HEK293 (cell line): ENCODE data around the gene REV3L.

Experiments
- CTCF ChIA-PET: fragments of 350-600 bp; formaldehyde crosslinking; extraction: SDS; loops from one replicate; lab custom pipeline; 2021; ENCODE audit warnings: antibody characterized with exemption; lab: Yijun Ruan, JAX
- POLR2A ChIA-PET: fragments of 300-600 bp; formaldehyde crosslinking; extraction: SDS; loops from one replicate; lab custom pipeline; 2020; ENCODE audit warnings: antibody characterized with exemption, inconsistent platforms; lab: Yijun Ruan, JAX
- H3K27ac ChIP-seq: fragments of 200-500 bp; sonication (Bioruptor generic); 2 replicates; pipeline ENCODE4 v1.5.1; 2014; ENCODE audit warnings: low read depth, low read length, control low read depth, inconsistent platforms; ENCODE audit errors: extremely low read depth
- H3K36me3 ChIP-seq, 2 experiments: fragments of 200-500 bp in 1 of 2; sonication (Bioruptor generic) in 1 of 2; 1 replicate in 1 of 2; 2 replicates in 1 of 2; pipeline ENCODE4 v1.5.1; 2014 to 2017; ENCODE audit warnings: inconsistent platforms in 2 of 2, low read length in 2 of 2; ENCODE audit not compliant: control insufficient read depth in 2 of 2, insufficient read depth in 1 of 2
- H3K4me1 ChIP-seq: fragments of 200-500 bp; sonication (Bioruptor generic); 2 replicates; pipeline ENCODE4 v1.5.1; 2014; ENCODE audit warnings: mild to moderate bottlenecking, low read length, inconsistent platforms; ENCODE audit not compliant: control insufficient read depth, insufficient read depth
- H3K4me3 ChIP-seq: 2 replicates; pipeline ENCODE4 v1.5.1; 2011; ENCODE audit warnings: low read depth, mild to moderate bottlenecking, control low read depth, low read length, moderate library complexity
- H3K9me3 ChIP-seq: fragments of 200-500 bp; sonication (Bioruptor generic); 2 replicates; pipeline ENCODE4 v1.5.1; 2014; ENCODE audit warnings: low read depth, low read length, inconsistent platforms; ENCODE audit not compliant: control insufficient read depth, insufficient read depth
- BCL11A ChIP-seq: fragments of 450-650 bp; formaldehyde crosslinking; IDR thresholded peaks from 2 replicates; pipeline ENCODE4 v1.5.1; 2016; ENCODE audit warnings: low read depth, missing biosample characterization, missing genetic modification characterization
- GLI4 ChIP-seq: fragments of 450-650 bp; formaldehyde crosslinking; IDR thresholded peaks from 2 replicates; pipeline ENCODE4 v1.5.1; 2016; ENCODE audit warnings: missing biosample characterization, missing genetic modification characterization
- YY2 ChIP-seq: fragments of 450-650 bp; formaldehyde crosslinking; IDR thresholded peaks from 2 replicates; pipeline ENCODE4 v1.5.1; 2016; ENCODE audit warnings: missing biosample characterization, missing genetic modification characterization
- ZFP3 ChIP-seq: fragments of 450-650 bp; formaldehyde crosslinking; IDR thresholded peaks from 2 replicates; pipeline ENCODE4 v1.5.1; 2016; ENCODE audit warnings: low read depth, missing biosample characterization, missing genetic modification characterization
- ZFP69B ChIP-seq: fragments of 450-650 bp; formaldehyde crosslinking; IDR thresholded peaks from 2 replicates; pipeline ENCODE4 v1.5.1; 2016; ENCODE audit warnings: missing biosample characterization, missing genetic modification characterization
- ZNF324 ChIP-seq: fragments of 450-650 bp; formaldehyde crosslinking; IDR thresholded peaks from 2 replicates; pipeline ENCODE4 v1.5.1; 2016; ENCODE audit warnings: missing biosample characterization, missing genetic modification characterization
- ZNF350 ChIP-seq: fragments of 450-650 bp; formaldehyde crosslinking; IDR thresholded peaks from 2 replicates; pipeline ENCODE4 v1.5.0; 2017; ENCODE audit warnings: missing biosample characterization, mild to moderate bottlenecking, missing genetic modification characterization
- ZNF366 ChIP-seq: fragments of 450-650 bp; formaldehyde crosslinking; conservative IDR thresholded peaks from 2 replicates; pipeline ENCODE4 v1.5.1; 2016; ENCODE audit warnings: missing biosample characterization, missing genetic modification characterization
- ZNF433 ChIP-seq: fragments of 450-650 bp; formaldehyde crosslinking; IDR thresholded peaks from 2 replicates; pipeline ENCODE4 v1.5.1; 2016; ENCODE audit warnings: missing biosample characterization, missing genetic modification characterization, low read depth
- ZNF561 ChIP-seq: fragments of 450-650 bp; IDR thresholded peaks from 2 replicates; pipeline ENCODE4 v1.5.1; 2018; ENCODE audit warnings: missing biosample characterization, missing genetic modification characterization, borderline replicate concordance
- ZNF629 ChIP-seq: fragments of 450-650 bp; formaldehyde crosslinking; IDR thresholded peaks from 2 replicates; pipeline ENCODE4 v1.5.1; 2017; ENCODE audit warnings: missing biosample characterization, missing genetic modification characterization
- ZNF701 ChIP-seq: fragments of 450-650 bp; formaldehyde crosslinking; IDR thresholded peaks from 2 replicates; pipeline ENCODE4 v1.5.1; 2016; ENCODE audit warnings: missing biosample characterization, missing genetic modification characterization
- ZNF777 ChIP-seq: fragments of 450-650 bp; formaldehyde crosslinking; IDR thresholded peaks from 2 replicates; pipeline ENCODE4 v1.5.1; 2017; ENCODE audit warnings: missing biosample characterization, missing genetic modification characterization, borderline replicate concordance
- TF ChIP-seq, protein P1 (sequence below): fragments of 450-650 bp; formaldehyde crosslinking; IDR thresholded peaks from 2 replicates; pipeline ENCODE4 v1.5.1; 2016; ENCODE audit warnings: missing biosample characterization, missing genetic modification characterization
- TF ChIP-seq, protein P2 (sequence below): fragments of 450-650 bp; formaldehyde crosslinking; IDR thresholded peaks from 2 replicates; pipeline ENCODE4 v1.5.1; 2016; ENCODE audit warnings: missing biosample characterization, missing genetic modification characterization, low read depth
- TF ChIP-seq, protein P3 (sequence below): fragments of 450-650 bp; formaldehyde crosslinking; IDR thresholded peaks from 2 replicates; pipeline ENCODE4 v1.5.1; 2017; ENCODE audit warnings: missing biosample characterization, missing genetic modification characterization
- TF ChIP-seq, protein P4 (sequence below): fragments of 450-650 bp; IDR thresholded peaks from 2 replicates; pipeline ENCODE4 v1.5.1; 2018; ENCODE audit warnings: missing biosample characterization, mild to moderate bottlenecking, missing genetic modification characterization
- TF ChIP-seq, protein P5 (sequence below): fragments of 450-650 bp; formaldehyde crosslinking; conservative IDR thresholded peaks from 2 replicates; pipeline ENCODE4 v1.5.1; 2016; ENCODE audit warnings: low read depth, missing biosample characterization, missing genetic modification characterization
- TF ChIP-seq, protein P6 (sequence below): fragments of 450-650 bp; formaldehyde crosslinking; IDR thresholded peaks from 2 replicates; pipeline ENCODE4 v1.5.1; 2016; ENCODE audit warnings: missing biosample characterization, missing genetic modification characterization

REV3L gene

DNA sequence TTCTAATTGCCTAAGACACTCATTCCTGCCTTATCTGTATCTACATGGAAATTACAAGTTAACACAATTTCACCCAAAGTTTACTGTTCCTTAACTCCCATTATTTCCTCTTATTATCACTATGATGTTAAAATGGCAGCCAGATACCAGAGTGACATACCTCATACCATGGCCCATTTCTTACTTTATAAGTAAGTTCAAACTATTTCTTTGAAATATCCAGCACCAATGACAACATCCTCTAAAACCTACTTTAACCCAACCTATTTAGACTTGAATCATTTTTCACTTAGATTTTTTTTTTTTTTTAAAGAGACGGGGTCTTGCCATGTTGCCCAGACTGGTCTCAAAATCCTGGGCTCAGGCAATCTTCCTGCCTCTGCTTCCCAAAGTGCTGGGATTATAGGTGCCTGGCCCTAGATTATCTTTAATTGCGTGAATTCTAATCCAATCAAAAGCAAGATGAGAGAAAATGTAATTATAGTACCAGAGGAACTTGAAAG lies 10.0 kb downstream of the REV3L start:
- Histone ChIP-seq H3K9me3 (no peaks in the 10 kb centered on the region), H3K4me3 (no peak overlapping the region), H3K27ac (no peak overlapping the region), H3K36me3 (no peaks in the 10 kb centered on the region), H3K4me1 (peaks cover 27% of the 10 kb centered on the region)
- ChIA-PET POLR2A (no interaction called here), CTCF (interaction anchor here (0.6 kb wide), 2 partner anchors 535 to 948 kb away, joined by 3 to 4 read pairs; no protein-coding TSS in a partner anchor)
- TF ChIP-seq ZNF561 (tag by site-specific recombination), result no peak
- TF ChIP-seq, protein P1, sequence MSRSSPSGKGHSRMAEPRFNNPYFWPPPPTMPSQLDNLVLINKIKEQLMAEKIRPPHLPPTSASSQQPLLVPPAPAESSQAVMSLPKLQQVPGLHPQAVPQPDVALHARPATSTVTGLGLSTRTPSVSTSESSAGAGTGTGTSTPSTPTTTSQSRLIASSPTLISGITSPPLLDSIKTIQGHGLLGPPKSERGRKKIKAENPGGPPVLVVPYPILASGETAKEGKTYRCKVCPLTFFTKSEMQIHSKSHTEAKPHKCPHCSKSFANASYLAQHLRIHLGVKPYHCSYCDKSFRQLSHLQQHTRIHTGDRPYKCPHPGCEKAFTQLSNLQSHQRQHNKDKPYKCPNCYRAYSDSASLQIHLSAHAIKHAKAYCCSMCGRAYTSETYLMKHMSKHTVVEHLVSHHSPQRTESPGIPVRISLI (tag by site-specific recombination), result peak; percentile 56; the same call in 1 of the 2 replicates

DNA sequence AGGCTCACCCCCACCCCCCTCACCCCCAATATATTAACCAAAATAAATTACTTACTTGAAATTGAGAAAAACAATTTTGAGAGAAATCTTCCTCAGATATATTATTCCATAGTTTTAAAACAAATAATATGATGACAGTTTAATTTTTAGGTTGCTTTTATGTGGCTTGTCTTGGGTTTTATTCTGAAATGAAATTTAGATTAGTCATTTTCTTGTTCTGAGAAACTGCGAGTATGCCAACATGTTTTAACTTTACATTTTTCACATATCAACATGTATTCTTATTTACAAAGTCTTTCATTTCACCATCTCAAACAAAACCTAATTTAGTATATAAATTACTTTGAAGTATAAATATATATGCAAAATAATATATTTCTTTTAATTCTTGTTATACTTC lies 11.1 kb downstream of the REV3L start:
- H3K27ac ChIP-seq, result no peak overlapping the region
- peaks cover 19% of the 10 kb centered on the region for H3K4me1 ChIP-seq
- no peaks in the 10 kb centered on the region for H3K9me3 ChIP-seq
- H3K36me3 ChIP-seq, result no peaks in the 10 kb centered on the region
- ChIA-PET POLR2A (no interaction called here), CTCF (no interaction called here)
- no peak overlapping the region for H3K4me3 ChIP-seq
- TF ChIP-seq ZNF777, result no peak
- TF ChIP-seq ZNF350, result no peak
- TF ChIP-seq BCL11A, result no peak
- TF ChIP-seq, protein P2, sequence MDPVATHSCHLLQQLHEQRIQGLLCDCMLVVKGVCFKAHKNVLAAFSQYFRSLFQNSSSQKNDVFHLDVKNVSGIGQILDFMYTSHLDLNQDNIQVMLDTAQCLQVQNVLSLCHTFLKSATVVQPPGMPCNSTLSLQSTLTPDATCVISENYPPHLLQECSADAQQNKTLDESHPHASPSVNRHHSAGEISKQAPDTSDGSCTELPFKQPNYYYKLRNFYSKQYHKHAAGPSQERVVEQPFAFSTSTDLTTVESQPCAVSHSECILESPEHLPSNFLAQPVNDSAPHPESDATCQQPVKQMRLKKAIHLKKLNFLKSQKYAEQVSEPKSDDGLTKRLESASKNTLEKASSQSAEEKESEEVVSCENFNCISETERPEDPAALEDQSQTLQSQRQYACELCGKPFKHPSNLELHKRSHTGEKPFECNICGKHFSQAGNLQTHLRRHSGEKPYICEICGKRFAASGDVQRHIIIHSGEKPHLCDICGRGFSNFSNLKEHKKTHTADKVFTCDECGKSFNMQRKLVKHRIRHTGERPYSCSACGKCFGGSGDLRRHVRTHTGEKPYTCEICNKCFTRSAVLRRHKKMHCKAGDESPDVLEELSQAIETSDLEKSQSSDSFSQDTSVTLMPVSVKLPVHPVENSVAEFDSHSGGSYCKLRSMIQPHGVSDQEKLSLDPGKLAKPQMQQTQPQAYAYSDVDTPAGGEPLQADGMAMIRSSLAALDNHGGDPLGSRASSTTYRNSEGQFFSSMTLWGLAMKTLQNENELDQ (tag by site-specific recombination), result no peak
- no peak for TF ChIP-seq ZNF701
- TF ChIP-seq, protein P3, sequence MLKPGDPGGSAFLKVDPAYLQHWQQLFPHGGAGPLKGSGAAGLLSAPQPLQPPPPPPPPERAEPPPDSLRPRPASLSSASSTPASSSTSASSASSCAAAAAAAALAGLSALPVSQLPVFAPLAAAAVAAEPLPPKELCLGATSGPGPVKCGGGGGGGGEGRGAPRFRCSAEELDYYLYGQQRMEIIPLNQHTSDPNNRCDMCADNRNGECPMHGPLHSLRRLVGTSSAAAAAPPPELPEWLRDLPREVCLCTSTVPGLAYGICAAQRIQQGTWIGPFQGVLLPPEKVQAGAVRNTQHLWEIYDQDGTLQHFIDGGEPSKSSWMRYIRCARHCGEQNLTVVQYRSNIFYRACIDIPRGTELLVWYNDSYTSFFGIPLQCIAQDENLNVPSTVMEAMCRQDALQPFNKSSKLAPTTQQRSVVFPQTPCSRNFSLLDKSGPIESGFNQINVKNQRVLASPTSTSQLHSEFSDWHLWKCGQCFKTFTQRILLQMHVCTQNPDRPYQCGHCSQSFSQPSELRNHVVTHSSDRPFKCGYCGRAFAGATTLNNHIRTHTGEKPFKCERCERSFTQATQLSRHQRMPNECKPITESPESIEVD (tag by site-specific recombination), result no peak
- TF ChIP-seq YY2, result no peak
- no peak for TF ChIP-seq ZFP3
- no peak for TF ChIP-seq GLI4 (tag by site-specific recombination)
- TF ChIP-seq ZNF433, result no peak
- no peak for TF ChIP-seq ZNF324

DNA sequence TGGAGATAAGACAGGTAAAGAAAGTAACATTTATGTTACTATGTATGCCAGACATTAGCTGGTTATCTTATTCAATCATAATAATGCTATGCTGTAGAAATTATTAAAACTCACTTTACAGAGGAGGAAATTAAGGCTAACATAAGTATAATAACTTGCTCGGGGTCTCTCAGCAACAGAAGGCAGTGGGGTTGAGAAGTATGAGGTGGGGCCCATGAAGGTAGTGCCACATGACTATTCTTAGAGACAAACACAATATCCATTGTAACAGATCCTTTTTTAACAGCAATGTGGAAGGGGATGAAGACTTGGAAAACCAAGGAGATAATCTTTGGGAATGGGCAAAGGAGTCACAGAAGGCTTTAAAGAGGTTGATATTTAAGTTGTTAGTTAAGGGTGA lies 11.5 kb downstream of the REV3L start:
- H3K4me1 ChIP-seq, result peaks cover 19% of the 10 kb centered on the region
- ChIA-PET CTCF (interaction anchor here (0.6 kb wide), 1 partner anchor 75 kb away, joined by 4 read pairs; no protein-coding TSS in a partner anchor), POLR2A (no interaction called here)
- H3K36me3 ChIP-seq, result no peaks in the 10 kb centered on the region
- H3K4me3 ChIP-seq, result no peak overlapping the region
- no peak overlapping the region for H3K27ac ChIP-seq
- H3K9me3 ChIP-seq, result no peaks in the 10 kb centered on the region
- TF ChIP-seq, protein P4, sequence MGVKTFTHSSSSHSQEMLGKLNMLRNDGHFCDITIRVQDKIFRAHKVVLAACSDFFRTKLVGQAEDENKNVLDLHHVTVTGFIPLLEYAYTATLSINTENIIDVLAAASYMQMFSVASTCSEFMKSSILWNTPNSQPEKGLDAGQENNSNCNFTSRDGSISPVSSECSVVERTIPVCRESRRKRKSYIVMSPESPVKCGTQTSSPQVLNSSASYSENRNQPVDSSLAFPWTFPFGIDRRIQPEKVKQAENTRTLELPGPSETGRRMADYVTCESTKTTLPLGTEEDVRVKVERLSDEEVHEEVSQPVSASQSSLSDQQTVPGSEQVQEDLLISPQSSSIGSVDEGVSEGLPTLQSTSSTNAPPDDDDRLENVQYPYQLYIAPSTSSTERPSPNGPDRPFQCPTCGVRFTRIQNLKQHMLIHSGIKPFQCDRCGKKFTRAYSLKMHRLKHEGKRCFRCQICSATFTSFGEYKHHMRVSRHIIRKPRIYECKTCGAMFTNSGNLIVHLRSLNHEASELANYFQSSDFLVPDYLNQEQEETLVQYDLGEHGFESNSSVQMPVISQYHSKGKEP (tag by site-specific recombination), result no peak
- TF ChIP-seq, protein P5, sequence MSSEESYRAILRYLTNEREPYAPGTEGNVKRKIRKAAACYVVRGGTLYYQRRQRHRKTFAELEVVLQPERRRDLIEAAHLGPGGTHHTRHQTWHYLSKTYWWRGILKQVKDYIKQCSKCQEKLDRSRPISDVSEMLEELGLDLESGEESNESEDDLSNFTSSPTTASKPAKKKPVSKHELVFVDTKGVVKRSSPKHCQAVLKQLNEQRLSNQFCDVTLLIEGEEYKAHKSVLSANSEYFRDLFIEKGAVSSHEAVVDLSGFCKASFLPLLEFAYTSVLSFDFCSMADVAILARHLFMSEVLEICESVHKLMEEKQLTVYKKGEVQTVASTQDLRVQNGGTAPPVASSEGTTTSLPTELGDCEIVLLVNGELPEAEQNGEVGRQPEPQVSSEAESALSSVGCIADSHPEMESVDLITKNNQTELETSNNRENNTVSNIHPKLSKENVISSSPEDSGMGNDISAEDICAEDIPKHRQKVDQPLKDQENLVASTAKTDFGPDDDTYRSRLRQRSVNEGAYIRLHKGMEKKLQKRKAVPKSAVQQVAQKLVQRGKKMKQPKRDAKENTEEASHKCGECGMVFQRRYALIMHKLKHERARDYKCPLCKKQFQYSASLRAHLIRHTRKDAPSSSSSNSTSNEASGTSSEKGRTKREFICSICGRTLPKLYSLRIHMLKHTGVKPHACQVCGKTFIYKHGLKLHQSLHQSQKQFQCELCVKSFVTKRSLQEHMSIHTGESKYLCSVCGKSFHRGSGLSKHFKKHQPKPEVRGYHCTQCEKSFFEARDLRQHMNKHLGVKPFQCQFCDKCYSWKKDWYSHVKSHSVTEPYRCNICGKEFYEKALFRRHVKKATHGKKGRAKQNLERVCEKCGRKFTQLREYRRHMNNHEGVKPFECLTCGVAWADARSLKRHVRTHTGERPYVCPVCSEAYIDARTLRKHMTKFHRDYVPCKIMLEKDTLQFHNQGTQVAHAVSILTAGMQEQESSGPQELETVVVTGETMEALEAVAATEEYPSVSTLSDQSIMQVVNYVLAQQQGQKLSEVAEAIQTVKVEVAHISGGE (tag by site-specific recombination), result no peak
- TF ChIP-seq ZNF366 (tag by site-specific recombination) (no peak), ZNF629 (tag by site-specific recombination) (no peak), ZFP69B (tag by site-specific recombination) (peak; percentile 61; the same call in 1 of the 2 replicates)
- TF ChIP-seq, protein P6, sequence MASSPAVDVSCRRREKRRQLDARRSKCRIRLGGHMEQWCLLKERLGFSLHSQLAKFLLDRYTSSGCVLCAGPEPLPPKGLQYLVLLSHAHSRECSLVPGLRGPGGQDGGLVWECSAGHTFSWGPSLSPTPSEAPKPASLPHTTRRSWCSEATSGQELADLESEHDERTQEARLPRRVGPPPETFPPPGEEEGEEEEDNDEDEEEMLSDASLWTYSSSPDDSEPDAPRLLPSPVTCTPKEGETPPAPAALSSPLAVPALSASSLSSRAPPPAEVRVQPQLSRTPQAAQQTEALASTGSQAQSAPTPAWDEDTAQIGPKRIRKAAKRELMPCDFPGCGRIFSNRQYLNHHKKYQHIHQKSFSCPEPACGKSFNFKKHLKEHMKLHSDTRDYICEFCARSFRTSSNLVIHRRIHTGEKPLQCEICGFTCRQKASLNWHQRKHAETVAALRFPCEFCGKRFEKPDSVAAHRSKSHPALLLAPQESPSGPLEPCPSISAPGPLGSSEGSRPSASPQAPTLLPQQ (tag by site-specific recombination), result peak; percentile 76
